Chondrocyte (in vitro differentiated cells): ENCODE measurements around the gene ASCL2. TPM values are rescaled to one million over a fixed set of nuclear protein-coding genes. Genes with fewer than 3 reads are reported as not detected.
A peak's percentile ranks its signal among the peaks of the same experiment; 100 is the strongest.

Experiments
- DNase-seq: peaks from one replicate; pipeline ENCODE4 v3.0.0; 2021; ENCODE audit warnings: mixed read lengths, low spot score
- H3K27ac Mint-ChIP-seq: one replicate; pipeline ENCODE4 v1.8.0; 2021; ENCODE audit warnings: mild to moderate bottlenecking, moderate library complexity, mixed read lengths; ENCODE audit not compliant: unreplicated experiment
- H3K27me3 Mint-ChIP-seq: 2 replicates; pipeline ENCODE4 v1.8.0; 2021; ENCODE audit warnings: low read depth, mixed read lengths
- H3K36me3 Mint-ChIP-seq: 2 replicates; pipeline ENCODE4 v1.8.0; 2021; ENCODE audit warnings: low read depth, mixed read lengths
- H3K4me1 Mint-ChIP-seq: 2 replicates; pipeline ENCODE4 v1.8.0; 2021; ENCODE audit warnings: low read depth, mild to moderate bottlenecking, mixed read lengths
- H3K4me3 Mint-ChIP-seq: one replicate; pipeline ENCODE4 v1.8.0; 2021; ENCODE audit warnings: mild to moderate bottlenecking, moderate library complexity, mixed read lengths; ENCODE audit not compliant: unreplicated experiment
- H3K9me3 Mint-ChIP-seq: 2 replicates; pipeline ENCODE4 v1.8.0; 2021; ENCODE audit warnings: low read depth, mixed read lengths
- CTCF ChIP-seq: fragments of 200-600 bp; sonication (generic); IDR thresholded peaks from 2 replicates; pipeline ENCODE4 v1.5.0; 2021; ENCODE audit warnings: antibody characterized with exemption, mild to moderate bottlenecking, moderate library complexity
- total RNA-seq: library from RNA; stranded (reverse); gene quantifications from 3 replicates; pipeline ENCODE4 v1.2.1, GENCODE V29; 2021

ASCL2 gene
- total RNA-seq, 1 donor from 2014 or later = not detected

- H3K36me3 Mint-ChIP-seq = peaks cover 2% of the 10 kb centered on the region
Measured at GRCh38 chr11:2256951-2257700, 13.3 kb downstream of the ASCL2 start.

GRCh38 chr11:2256293-2256913 is 14.0 kb downstream of the ASCL2 start:
- H3K36me3 Mint-ChIP-seq = peaks cover 2% of the 10 kb centered on the region
- H3K27me3 Mint-ChIP-seq = peaks cover 24% of the 10 kb centered on the region
- TF ChIP-seq CTCF = no peak
- no peak overlapping the region for H3K4me3 Mint-ChIP-seq
- DNase-seq = no peak
- no peaks in the 10 kb centered on the region for H3K4me1 Mint-ChIP-seq
- no peak overlapping the region for H3K27ac Mint-ChIP-seq
- H3K9me3 Mint-ChIP-seq = peaks cover 9% of the 10 kb centered on the region

More at GRCh38 chr11:2256951-2257700, 13.3 kb downstream of the ASCL2 start:
- Mint-ChIP-seq H3K27me3 (peaks cover 27% of the 10 kb centered on the region), H3K4me1 (no peaks in the 10 kb centered on the region), H3K4me3 (no peak overlapping the region), H3K9me3 (peaks cover 9% of the 10 kb centered on the region), H3K27ac (no peak overlapping the region)
- no peak for TF ChIP-seq CTCF
- DNase-seq = peak; percentile 89

- Mint-ChIP-seq H3K36me3 (peaks cover 2% of the 10 kb centered on the region), H3K27ac (no peak overlapping the region), H3K27me3 (peaks cover 25% of the 10 kb centered on the region)
Measured at GRCh38 chr11:2252018-2252417, 18.4 kb downstream of the ASCL2 start.

GRCh38 chr11:2251138-2251537 is 19.2 kb downstream of the ASCL2 start:
- Mint-ChIP-seq H3K36me3 (peaks cover 2% of the 10 kb centered on the region), H3K4me3 (no peak overlapping the region), H3K9me3 (peaks cover 9% of the 10 kb centered on the region), H3K4me1 (no peaks in the 10 kb centered on the region), H3K27me3 (peaks cover 21% of the 10 kb centered on the region), H3K27ac (no peak overlapping the region)
- no peak for DNase-seq
- TF ChIP-seq CTCF = no peak

More at GRCh38 chr11:2252018-2252417, 18.4 kb downstream of the ASCL2 start:
- Mint-ChIP-seq H3K4me1 (no peaks in the 10 kb centered on the region), H3K9me3 (peaks cover 9% of the 10 kb centered on the region), H3K4me3 (no peak overlapping the region)
- TF ChIP-seq CTCF = no peak
- DNase-seq = no peak

- no peaks in the 10 kb centered on the region for H3K4me1 Mint-ChIP-seq
- no peak overlapping the region for H3K4me3 Mint-ChIP-seq
- H3K27me3 Mint-ChIP-seq = peaks cover 27% of the 10 kb centered on the region
- peaks cover 9% of the 10 kb centered on the region for H3K9me3 Mint-ChIP-seq
- no peak overlapping the region for H3K27ac Mint-ChIP-seq
- TF ChIP-seq CTCF = no peak
- H3K36me3 Mint-ChIP-seq = peaks cover 2% of the 10 kb centered on the region
- no peak for DNase-seq
Measured at GRCh38 chr11:2250485-2250884, 19.9 kb downstream of the ASCL2 start.
